Measurements from ENCODE around the gene EDARADD.
A peak's percentile ranks its signal among the peaks of the same experiment; 100 is the strongest.

DNA sequence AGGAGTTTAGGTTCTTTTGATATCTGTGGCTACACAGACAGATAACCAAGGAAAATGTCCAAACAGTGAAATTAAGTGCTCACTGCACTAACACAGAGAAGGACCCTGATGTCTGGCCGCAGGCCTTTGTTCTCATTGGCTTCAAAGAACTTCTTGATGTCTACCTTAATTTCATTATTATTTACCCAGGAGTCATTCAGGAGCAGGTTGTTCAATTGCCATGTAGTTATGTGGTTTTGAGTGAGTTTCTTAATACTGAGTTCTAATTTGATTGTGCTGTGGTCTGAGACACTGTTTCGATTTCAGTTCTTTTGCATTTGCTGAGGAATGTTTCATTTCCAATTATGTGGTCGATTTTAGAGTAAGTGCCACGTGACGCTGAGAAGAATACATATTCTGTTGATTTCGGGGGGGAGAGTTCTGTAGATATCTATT is 114.5 kb downstream of the EDARADD start:
- TF ChIP-seq EZH2phosphoT487 (IDR thresholded peaks at IDR 0.05; ENCODE audit: low read depth): peak; percentile 87
- TF ChIP-seq, protein P1, sequence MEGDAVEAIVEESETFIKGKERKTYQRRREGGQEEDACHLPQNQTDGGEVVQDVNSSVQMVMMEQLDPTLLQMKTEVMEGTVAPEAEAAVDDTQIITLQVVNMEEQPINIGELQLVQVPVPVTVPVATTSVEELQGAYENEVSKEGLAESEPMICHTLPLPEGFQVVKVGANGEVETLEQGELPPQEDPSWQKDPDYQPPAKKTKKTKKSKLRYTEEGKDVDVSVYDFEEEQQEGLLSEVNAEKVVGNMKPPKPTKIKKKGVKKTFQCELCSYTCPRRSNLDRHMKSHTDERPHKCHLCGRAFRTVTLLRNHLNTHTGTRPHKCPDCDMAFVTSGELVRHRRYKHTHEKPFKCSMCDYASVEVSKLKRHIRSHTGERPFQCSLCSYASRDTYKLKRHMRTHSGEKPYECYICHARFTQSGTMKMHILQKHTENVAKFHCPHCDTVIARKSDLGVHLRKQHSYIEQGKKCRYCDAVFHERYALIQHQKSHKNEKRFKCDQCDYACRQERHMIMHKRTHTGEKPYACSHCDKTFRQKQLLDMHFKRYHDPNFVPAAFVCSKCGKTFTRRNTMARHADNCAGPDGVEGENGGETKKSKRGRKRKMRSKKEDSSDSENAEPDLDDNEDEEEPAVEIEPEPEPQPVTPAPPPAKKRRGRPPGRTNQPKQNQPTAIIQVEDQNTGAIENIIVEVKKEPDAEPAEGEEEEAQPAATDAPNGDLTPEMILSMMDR (IDR thresholded peaks at IDR 0.05; ENCODE audit: low read depth, low read length): no peak

Data from OCI-LY3 (cell line).